WTC11 (cell line): ENCODE data around the gene MGMT. TPM values are rescaled to one million over a fixed set of nuclear protein-coding genes. Genes with fewer than 3 reads are reported as not detected.

Experiments used
- ATAC-seq: fragments of 200-7000 bp; cut with Tn5 transposase; 2 replicates; pipeline ENCODE4 v1.10.0; 2021; ENCODE audit warnings: mild to moderate bottlenecking, moderate library complexity
- CTCF ChIA-PET: fragments of 300-600 bp; sonication (Branson Sonifier 250); formaldehyde crosslinking; loops from one replicate; lab custom pipeline; 2021; ENCODE audit warnings: antibody characterized with exemption; lab: Charles Lee
- POLR2A ChIA-PET: fragments of 350-600 bp; sonication (Branson Sonifier 250); formaldehyde crosslinking; loops from one replicate; lab custom pipeline; 2021; ENCODE audit warnings: antibody characterized with exemption; lab: Charles Lee
- DNase-seq: peaks from one replicate; pipeline ENCODE4 v3.0.0; 2021; ENCODE audit warnings: low spot score
- H3K27ac Mint-ChIP-seq: 2 replicates; pipeline ENCODE4 v1.8.0; 2021; ENCODE audit warnings: mixed read lengths
- H3K27me3 Mint-ChIP-seq: 2 replicates; pipeline ENCODE4 v1.8.0; 2021; ENCODE audit warnings: low read depth, mild to moderate bottlenecking, moderate library complexity, mixed read lengths
- H3K36me3 Mint-ChIP-seq: 2 replicates; pipeline ENCODE4 v1.8.0; 2021; ENCODE audit warnings: mixed read lengths
- H3K4me1 Mint-ChIP-seq: 2 replicates; pipeline ENCODE4 v1.8.0; 2022; ENCODE audit warnings: mixed read lengths
- H3K4me3 Mint-ChIP-seq: 2 replicates; pipeline ENCODE4 v1.8.0; 2021; ENCODE audit warnings: mild to moderate bottlenecking, moderate library complexity, mixed read lengths
- H3K9me3 Mint-ChIP-seq: 2 replicates; pipeline ENCODE4 v1.8.0; 2021; ENCODE audit warnings: mixed read lengths
- HMGA2 ChIP-seq: fragments of 250-450 bp; sonication (Bioruptor Pico); IDR thresholded peaks from 2 replicates; pipeline ENCODE4 v1.4.0; 2021; ENCODE audit warnings: mild to moderate bottlenecking, moderate library complexity
- JAZF1 ChIP-seq: fragments of 250-450 bp; sonication (Bioruptor Pico); IDR thresholded peaks from 2 replicates; pipeline ENCODE4 v1.9.0; 2021; ENCODE audit warnings: moderate library complexity, mild to moderate bottlenecking, inconsistent platforms
- JUN ChIP-seq: sonication (generic); formaldehyde crosslinking; IDR thresholded peaks from 2 replicates; pipeline ENCODE4 v1.8.0; 2023; ENCODE audit warnings: mild to moderate bottlenecking, missing genetic modification reagents
- KAT7 ChIP-seq: sonication (generic); formaldehyde crosslinking; IDR thresholded peaks from 2 replicates; pipeline ENCODE4 v1.8.1; 2023; ENCODE audit warnings: missing genetic modification reagents, mild to moderate bottlenecking, borderline replicate concordance
- MYBL2 ChIP-seq: sonication (generic); formaldehyde crosslinking; IDR thresholded peaks from 2 replicates; pipeline ENCODE4 v1.8.1; 2023; ENCODE audit warnings: mild to moderate bottlenecking, moderate library complexity, missing genetic modification reagents
- SMAD4 ChIP-seq: sonication (generic); formaldehyde crosslinking; IDR thresholded peaks from 2 replicates; pipeline ENCODE4 v1.8.0; 2022; ENCODE audit warnings: mild to moderate bottlenecking, missing genetic modification reagents
- ZBTB21 ChIP-seq: sonication (generic); formaldehyde crosslinking; IDR thresholded peaks from 2 replicates; pipeline ENCODE4 v1.8.1; 2023; ENCODE audit warnings: mild to moderate bottlenecking, missing genetic modification reagents, borderline replicate concordance
- ZNF219 ChIP-seq: sonication (generic); formaldehyde crosslinking; IDR thresholded peaks from 2 replicates; pipeline ENCODE4 v1.8.0; 2023; ENCODE audit warnings: missing genetic modification reagents, mild to moderate bottlenecking, borderline replicate concordance
- ZNF232 ChIP-seq: sonication (generic); formaldehyde crosslinking; IDR thresholded peaks from 2 replicates; pipeline ENCODE4 v1.8.0; 2022; ENCODE audit warnings: mild to moderate bottlenecking, missing genetic modification reagents
- ZNF317 ChIP-seq: sonication (generic); formaldehyde crosslinking; IDR thresholded peaks from 2 replicates; pipeline ENCODE4 v1.8.1; 2023; ENCODE audit warnings: low read depth, mild to moderate bottlenecking, moderate library complexity, missing genetic modification reagents, borderline replicate concordance
- total RNA-seq: library from RNA; stranded (reverse); gene quantifications from 3 replicates; pipeline ENCODE4 v1.2.3, GENCODE V29; 2021
- TF ChIP-seq, protein P1 (sequence below): fragments of 250-450 bp; sonication (Bioruptor Pico); IDR thresholded peaks from 2 replicates; pipeline ENCODE4 v1.9.0; 2021; ENCODE audit warnings: moderate library complexity, mild to moderate bottlenecking, inconsistent platforms, borderline replicate concordance
- TF ChIP-seq, protein P2 (sequence below): fragments of 250-450 bp; sonication (Bioruptor Pico); IDR thresholded peaks from 2 replicates; pipeline ENCODE4 v1.9.0; 2021; ENCODE audit warnings: mild to moderate bottlenecking
- TF ChIP-seq, protein P3 (sequence below): sonication (generic); formaldehyde crosslinking; IDR thresholded peaks from 2 replicates; pipeline ENCODE4 v1.8.1; 2022; ENCODE audit warnings: low read depth, mild to moderate bottlenecking, moderate library complexity, missing genetic modification reagents, borderline replicate concordance
- TF ChIP-seq, protein P4 (sequence below): sonication (generic); formaldehyde crosslinking; IDR thresholded peaks from 2 replicates; pipeline ENCODE4 v1.8.1; 2023; ENCODE audit warnings: mild to moderate bottlenecking, missing genetic modification reagents, moderate library complexity
- TF ChIP-seq, protein P5 (sequence below): fragments of 250-450 bp; sonication (Bioruptor Pico); IDR thresholded peaks from 2 replicates; pipeline ENCODE4 v2.1.2; 2022; ENCODE audit warnings: mild to moderate bottlenecking, moderate library complexity
- TF ChIP-seq, protein P6 (sequence below): sonication (generic); formaldehyde crosslinking; IDR thresholded peaks from 2 replicates; pipeline ENCODE4 v1.8.1; 2022; ENCODE audit warnings: low read depth, missing genetic modification reagents, borderline replicate concordance

The MGMT gene
- total RNA-seq, 1 experiment from 2014 or later: 11.8 TPM

DNA sequence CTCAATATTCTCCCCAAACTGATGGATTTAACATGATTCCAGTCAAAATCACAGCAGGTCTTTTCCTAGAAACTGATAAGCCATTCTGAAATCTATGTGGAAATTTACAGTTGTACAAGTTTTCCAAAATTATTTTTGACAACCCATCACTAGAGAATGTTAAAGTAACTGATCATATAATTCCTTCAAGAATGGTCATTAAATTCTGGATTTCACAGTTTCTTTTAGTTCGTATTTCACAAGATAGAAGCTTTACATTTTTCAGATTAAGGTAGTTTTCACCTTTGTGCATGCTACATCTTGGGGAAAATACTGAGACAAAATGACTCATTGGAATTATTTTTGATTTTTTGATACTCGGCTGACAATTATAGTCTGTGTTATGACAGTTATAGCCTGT is 174.3 kb downstream of the MGMT start:
- ChIA-PET POLR2A (no interaction called here), CTCF (interaction anchor here (1.1 kb wide), 1 partner anchor 17 kb away, joined by 4 read pairs; no protein-coding TSS in a partner anchor)
- DNase-seq (no peak), ATAC-seq (no peak)
- no peak overlapping the region for H3K4me3 Mint-ChIP-seq
- peaks cover 13% of the 10 kb centered on the region for H3K27me3 Mint-ChIP-seq
- H3K36me3 Mint-ChIP-seq: no peaks in the 10 kb centered on the region
- H3K9me3 Mint-ChIP-seq: no peaks in the 10 kb centered on the region
- H3K4me1 Mint-ChIP-seq: peaks cover 23% of the 10 kb centered on the region
- H3K27ac Mint-ChIP-seq: no peak overlapping the region
- TF ChIP-seq ZNF219 (CRISPR knock-in tag): no peak
- no peak for TF ChIP-seq SMAD4 (CRISPR knock-in tag)
- no peak for TF ChIP-seq ZNF232 (CRISPR knock-in tag)
- TF ChIP-seq ZBTB21: no peak
- TF ChIP-seq, protein P1, sequence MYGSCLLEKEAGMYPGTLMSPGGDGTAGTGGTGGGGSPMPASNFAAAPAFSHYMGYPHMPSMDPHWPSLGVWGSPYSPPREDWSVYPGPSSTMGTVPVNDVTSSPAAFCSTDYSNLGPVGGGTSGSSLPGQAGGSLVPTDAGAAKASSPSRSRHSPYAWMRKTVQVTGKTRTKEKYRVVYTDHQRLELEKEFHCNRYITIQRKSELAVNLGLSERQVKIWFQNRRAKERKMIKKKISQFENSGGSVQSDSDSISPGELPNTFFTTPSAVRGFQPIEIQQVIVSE: no peak
- TF ChIP-seq, protein P2, sequence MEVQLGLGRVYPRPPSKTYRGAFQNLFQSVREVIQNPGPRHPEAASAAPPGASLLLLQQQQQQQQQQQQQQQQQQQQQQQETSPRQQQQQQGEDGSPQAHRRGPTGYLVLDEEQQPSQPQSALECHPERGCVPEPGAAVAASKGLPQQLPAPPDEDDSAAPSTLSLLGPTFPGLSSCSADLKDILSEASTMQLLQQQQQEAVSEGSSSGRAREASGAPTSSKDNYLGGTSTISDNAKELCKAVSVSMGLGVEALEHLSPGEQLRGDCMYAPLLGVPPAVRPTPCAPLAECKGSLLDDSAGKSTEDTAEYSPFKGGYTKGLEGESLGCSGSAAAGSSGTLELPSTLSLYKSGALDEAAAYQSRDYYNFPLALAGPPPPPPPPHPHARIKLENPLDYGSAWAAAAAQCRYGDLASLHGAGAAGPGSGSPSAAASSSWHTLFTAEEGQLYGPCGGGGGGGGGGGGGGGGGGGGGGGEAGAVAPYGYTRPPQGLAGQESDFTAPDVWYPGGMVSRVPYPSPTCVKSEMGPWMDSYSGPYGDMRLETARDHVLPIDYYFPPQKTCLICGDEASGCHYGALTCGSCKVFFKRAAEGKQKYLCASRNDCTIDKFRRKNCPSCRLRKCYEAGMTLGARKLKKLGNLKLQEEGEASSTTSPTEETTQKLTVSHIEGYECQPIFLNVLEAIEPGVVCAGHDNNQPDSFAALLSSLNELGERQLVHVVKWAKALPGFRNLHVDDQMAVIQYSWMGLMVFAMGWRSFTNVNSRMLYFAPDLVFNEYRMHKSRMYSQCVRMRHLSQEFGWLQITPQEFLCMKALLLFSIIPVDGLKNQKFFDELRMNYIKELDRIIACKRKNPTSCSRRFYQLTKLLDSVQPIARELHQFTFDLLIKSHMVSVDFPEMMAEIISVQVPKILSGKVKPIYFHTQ (CRISPR knock-in tag): no peak

DNA sequence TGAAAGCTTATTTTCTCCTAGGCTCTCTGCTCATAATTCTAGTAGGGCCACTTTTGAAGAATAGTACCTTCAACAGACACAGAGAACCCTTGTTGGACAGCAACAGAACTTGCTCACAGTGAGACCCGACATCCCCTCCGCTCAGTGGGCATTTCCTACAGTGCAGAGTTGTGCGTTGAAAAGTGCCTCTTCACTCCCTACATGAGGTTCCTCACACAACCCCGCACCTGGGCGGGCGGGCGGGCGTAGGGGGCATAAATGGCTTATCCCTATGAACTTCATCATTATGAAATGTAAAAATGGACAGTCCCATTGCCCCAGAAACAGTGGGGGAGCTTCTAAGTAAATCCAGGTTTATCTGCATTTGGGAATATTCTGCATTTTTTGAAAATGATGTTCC is 174.9 kb downstream of the MGMT start:
- ChIA-PET CTCF (interaction anchor here (1.1 kb wide), 1 partner anchor 17 kb away, joined by 4 read pairs; no protein-coding TSS in a partner anchor), POLR2A (no interaction called here)
- ATAC-seq (no peak), DNase-seq (no peak)
- H3K36me3 Mint-ChIP-seq: no peaks in the 10 kb centered on the region
- H3K4me3 Mint-ChIP-seq: no peak overlapping the region
- H3K27ac Mint-ChIP-seq: no peak overlapping the region
- H3K4me1 Mint-ChIP-seq: peaks cover 23% of the 10 kb centered on the region
- TF ChIP-seq ZNF317 (CRISPR knock-in tag): no peak
- peaks cover 13% of the 10 kb centered on the region for H3K27me3 Mint-ChIP-seq
- H3K9me3 Mint-ChIP-seq: no peaks in the 10 kb centered on the region

DNA sequence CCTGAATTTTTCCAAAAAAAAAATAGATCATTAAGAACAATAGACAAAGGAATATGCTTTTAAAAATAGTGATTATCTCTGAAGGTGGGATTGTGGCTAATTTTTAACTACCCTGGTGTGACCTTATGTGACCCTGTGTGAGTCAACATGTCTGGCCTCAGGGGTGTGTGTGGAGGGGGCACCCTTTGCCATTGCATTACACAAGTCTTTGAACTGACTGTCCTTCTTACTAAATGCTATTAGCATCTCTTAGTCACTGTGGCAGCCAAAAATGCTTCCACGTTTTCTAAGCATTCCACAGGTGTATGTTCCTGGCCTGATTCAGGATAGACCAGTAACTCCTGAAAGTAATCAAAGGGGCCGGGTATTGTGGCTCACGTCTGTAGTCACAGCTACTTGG is 175.4 kb downstream of the MGMT start:
- no peaks in the 10 kb centered on the region for H3K9me3 Mint-ChIP-seq
- POLR2A ChIA-PET: no interaction called here
- TF ChIP-seq KAT7 (CRISPR knock-in tag): no peak
- no peak for TF ChIP-seq JAZF1 (CRISPR knock-in tag)
- TF ChIP-seq, protein P3, sequence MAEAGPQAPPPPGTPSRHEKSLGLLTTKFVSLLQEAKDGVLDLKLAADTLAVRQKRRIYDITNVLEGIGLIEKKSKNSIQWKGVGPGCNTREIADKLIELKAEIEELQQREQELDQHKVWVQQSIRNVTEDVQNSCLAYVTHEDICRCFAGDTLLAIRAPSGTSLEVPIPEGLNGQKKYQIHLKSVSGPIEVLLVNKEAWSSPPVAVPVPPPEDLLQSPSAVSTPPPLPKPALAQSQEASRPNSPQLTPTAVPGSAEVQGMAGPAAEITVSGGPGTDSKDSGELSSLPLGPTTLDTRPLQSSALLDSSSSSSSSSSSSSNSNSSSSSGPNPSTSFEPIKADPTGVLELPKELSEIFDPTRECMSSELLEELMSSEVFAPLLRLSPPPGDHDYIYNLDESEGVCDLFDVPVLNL (CRISPR knock-in tag): no peak
- no peak for TF ChIP-seq HMGA2
- TF ChIP-seq, protein P4, sequence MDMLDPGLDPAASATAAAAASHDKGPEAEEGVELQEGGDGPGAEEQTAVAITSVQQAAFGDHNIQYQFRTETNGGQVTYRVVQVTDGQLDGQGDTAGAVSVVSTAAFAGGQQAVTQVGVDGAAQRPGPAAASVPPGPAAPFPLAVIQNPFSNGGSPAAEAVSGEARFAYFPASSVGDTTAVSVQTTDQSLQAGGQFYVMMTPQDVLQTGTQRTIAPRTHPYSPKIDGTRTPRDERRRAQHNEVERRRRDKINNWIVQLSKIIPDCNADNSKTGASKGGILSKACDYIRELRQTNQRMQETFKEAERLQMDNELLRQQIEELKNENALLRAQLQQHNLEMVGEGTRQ (CRISPR knock-in tag): no peak
- TF ChIP-seq MYBL2 (CRISPR knock-in tag): no peak
- TF ChIP-seq, protein P5, sequence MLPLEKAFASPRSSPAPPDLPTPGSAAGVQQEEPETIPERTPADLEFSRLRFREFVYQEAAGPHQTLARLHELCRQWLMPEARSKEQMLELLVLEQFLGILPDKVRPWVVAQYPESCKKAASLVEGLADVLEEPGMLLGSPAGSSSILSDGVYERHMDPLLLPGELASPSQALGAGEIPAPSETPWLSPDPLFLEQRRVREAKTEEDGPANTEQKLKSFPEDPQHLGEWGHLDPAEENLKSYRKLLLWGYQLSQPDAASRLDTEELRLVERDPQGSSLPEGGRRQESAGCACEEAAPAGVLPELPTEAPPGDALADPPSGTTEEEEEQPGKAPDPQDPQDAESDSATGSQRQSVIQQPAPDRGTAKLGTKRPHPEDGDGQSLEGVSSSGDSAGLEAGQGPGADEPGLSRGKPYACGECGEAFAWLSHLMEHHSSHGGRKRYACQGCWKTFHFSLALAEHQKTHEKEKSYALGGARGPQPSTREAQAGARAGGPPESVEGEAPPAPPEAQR (CRISPR knock-in tag): no peak
- TF ChIP-seq, protein P6, sequence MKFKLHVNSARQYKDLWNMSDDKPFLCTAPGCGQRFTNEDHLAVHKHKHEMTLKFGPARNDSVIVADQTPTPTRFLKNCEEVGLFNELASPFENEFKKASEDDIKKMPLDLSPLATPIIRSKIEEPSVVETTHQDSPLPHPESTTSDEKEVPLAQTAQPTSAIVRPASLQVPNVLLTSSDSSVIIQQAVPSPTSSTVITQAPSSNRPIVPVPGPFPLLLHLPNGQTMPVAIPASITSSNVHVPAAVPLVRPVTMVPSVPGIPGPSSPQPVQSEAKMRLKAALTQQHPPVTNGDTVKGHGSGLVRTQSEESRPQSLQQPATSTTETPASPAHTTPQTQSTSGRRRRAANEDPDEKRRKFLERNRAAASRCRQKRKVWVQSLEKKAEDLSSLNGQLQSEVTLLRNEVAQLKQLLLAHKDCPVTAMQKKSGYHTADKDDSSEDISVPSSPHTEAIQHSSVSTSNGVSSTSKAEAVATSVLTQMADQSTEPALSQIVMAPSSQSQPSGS (CRISPR knock-in tag): no peak
- TF ChIP-seq JUN (CRISPR knock-in tag): no peak
- H3K27ac Mint-ChIP-seq: no peak overlapping the region
- CTCF ChIA-PET: interaction anchor here (1.1 kb wide), 1 partner anchor 16 kb away, joined by 4 read pairs; no protein-coding TSS in a partner anchor
- no peak for ATAC-seq
- H3K4me1 Mint-ChIP-seq: peaks cover 23% of the 10 kb centered on the region
- DNase-seq: no peak
- peaks cover 10% of the 10 kb centered on the region for H3K27me3 Mint-ChIP-seq
- no peaks in the 10 kb centered on the region for H3K36me3 Mint-ChIP-seq
- no peak overlapping the region for H3K4me3 Mint-ChIP-seq
